GM18909 (cell line): Measurements from ENCODE around the gene IL33.

ENCODE experiments used
- ATAC-seq: cut with Tn5 transposase; IDR thresholded peaks from one replicate; pipeline ENCODE4 v1.9.1; 2021; ENCODE audit warnings: mild to moderate bottlenecking; ENCODE audit not compliant: unreplicated experiment, poor library complexity

Gene IL33

DNA sequence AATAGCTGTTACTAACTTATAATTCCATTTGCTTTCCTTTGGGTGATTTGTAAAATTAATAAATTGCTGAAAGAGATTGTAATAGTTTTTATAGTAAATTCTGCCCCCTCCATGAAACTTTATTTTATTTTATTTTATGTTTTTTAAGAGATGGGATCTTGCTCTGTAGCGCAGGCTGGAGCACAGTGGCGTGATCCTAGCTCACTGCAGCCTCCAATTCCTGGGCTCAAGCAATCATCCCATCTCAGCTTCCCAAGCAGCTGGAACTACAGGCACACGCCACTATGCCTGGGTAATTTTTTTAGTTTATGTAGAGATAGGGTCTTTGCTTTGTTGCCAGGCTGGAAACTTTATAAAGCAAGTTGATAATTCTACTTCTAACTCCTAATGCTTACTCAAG, 395 bp downstream of the IL33 start:
- ATAC-seq, result no peak

DNA sequence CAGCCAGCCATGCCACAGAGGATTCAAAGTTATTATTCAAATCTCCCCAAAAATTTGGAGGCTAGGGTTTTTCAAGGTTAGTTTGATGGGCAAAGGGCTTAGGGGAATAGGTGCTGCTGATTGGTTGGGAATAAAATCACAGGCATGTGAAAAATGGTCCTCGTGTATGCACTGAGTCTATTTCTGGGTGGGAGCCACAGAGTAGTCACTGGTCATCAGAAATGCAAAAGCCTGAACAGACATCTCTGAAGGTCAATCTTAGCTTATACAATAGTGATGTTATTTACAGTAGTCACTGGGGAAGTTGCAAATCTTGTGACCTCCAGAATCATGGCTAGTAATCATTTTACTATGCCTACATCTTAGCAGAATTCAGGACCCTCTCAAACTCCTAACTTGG, 1.3 kb downstream of the IL33 start:
- no peak for ATAC-seq

DNA sequence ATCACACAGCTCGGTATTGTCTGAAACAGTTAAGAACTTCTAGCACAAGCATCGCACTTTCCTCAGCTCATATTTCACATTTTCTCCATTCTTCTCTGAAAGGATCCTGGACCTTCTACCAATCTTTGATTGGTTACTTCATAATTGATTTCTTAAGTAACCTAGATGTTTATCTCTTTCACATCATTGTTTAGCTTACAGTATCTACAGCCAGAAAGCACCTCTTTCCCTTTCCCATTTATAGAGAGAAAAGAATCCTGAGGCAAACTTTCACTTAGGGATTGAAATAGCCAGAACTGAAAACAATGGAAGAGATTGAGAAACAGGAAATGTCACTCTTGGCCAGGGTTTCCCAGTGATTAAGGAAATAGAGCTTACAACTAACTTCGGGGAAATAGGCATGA, 2.5 kb downstream of the IL33 start:
- no peak for ATAC-seq

DNA sequence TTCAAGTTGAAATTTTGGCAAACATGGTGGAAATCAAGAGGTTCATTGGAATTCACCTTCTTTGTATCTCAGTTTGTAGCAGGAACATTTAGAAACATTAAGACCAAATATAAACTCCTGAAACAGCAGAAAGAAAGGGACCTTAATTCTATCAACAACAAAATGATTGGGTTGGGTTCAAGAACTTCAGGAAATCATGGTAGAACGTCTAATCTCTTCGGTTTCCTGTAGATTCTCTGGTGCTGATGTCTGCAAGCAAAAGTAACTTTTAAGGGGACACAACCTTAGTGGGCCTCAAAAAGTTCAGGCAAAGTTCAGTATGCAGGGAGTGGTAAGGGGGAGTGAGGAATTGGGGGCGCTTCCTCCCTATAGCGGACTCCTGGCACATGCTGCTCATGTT, 3.4 kb downstream of the IL33 start:
- no peak for ATAC-seq

DNA sequence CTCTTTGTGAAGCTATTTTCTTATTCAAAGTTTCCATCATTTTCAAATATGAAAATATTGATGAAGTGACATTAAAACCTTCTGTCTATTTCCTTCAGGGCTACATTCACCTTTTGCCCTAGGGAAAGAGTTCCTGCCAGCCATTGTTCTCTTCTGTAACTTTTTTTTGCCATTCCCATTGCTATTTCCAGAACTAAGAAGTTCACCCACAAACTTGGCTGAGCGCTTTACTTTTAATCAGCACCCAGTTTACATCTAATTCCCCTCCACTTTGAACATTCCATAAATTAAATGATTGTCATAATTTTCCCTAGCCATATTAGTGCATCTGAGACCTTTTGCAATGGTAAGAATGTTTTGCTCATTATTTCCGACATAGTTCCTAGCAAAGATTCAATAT, 4.4 kb downstream of the IL33 start:
- no peak for ATAC-seq

DNA sequence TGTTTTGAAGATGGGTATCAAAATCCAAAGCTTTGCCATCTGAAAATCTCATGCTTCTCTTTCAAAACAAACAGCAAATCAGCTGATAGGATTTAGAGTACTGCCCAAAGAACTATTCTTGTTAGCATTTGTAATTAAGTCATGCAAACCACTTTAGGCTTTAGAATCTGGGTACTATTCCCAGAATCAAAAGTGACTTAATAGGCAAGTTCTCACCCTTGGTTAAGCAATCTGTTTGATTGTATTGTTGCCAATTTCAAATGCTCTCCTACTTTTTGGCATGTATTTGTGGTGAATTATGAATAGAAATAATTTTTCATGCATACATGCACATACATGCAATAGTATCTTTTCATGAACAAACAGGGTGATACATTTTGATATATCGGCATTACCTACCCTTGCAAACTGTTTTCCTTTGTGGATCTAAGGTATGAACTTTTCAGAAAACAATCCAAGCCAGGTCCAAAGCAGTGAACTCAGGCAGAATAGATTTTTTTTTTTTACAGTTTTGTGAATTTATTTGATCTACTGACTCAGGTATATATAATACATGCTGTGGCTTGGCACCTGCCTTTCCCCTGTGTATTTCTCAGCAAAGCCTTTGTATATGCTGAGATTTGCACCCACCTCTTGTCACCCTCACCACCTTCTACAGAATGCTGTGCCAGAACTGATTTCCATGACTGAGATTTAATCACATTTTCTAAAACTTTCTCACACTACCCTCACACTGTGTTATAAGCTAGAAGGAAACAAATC, 9.0 kb downstream of the IL33 start:
- ATAC-seq, result no peak

DNA sequence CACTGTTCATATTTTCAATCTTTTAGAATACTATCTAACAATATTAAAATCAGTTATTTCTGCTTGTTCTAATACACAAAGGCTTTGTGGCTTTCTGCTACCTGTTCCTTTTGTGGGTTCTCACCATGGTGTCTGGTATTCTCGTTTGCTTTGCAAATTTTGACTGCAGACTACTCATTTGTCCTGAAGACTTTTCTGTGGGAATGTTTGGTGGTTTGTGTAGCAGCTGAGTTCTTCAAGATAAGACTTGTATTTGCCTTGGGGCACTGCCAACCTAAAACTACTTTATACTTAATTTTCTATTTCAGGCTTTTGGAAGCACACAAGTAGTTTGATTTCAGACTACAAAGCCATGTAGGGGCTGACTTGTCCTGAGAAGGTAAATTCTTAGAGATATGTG, 11.1 kb downstream of the IL33 start:
- ATAC-seq, result no peak

DNA sequence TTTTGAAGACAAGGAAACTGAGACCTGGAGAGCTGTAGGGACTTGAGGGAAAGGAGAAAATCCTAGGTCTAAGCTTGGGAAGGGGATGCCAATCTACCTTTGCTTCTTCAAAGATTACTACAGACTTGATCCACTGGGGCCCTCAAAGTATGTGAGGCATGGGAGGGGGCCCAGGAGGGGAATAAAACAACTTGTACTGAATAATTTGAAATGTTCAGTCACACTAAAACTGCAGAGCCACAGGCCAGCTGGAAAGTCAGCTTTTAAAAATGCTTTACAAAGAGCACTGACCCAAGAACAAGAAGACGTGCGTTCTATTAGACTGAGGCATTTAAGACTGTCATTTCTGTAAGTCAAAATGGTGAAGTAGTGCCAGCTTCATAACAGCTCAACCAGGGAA, 13.6 kb downstream of the IL33 start:
- no peak for ATAC-seq

DNA sequence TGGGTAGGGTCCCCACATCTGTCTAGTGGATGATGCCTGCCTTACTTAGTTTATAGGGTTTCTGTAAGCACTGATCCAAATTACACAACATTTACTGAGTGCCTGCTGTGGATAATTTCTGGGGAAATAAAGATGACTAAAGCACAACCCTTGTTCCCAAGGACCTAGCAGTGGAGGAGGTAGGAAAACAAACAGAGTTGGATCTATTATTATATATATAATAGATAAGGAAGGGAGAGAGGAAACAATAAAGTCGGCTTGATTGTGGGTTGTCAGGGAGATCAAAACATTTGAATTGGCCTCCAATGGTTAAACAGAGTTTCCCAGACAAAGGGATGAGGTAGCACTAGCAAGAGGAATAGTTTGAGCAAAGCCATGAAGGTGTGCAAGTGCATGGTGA, 14.0 kb downstream of the IL33 start:
- ATAC-seq, result no peak

DNA sequence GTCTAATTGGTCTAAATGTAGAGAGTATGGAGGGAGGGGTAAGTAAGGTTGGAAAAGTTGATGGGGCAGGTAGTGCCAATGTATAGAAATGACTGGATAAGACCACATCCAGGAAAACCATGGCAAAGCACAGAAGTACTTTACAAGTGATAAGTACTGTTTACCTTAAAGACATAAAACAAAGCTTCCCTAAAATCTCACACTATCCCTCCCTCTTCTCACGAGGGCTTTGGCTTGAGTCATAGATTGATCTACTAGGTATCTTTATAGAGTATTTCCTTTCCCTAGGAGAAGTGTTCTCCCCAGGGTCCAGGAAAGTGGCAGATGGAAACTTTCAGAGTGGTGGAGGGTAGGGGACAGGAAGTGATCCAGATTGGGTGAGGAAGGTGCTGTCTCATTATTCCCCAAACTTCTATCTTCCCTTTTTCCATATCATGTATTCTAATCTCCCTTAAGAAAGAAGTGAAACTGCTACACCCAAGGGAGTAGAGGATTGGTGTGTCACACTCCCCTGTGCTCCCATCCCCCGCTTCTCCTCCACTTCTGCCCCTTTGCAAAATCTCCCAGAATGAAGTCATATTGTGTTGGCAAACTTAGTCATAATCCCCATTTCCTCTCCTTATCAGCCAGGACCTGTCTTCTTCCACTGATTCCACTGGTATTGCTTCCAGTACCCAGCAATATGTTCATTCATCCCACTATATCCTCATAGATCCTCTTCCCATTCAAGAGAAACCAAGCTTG, 14.6 kb downstream of the IL33 start:
- no peak for ATAC-seq

DNA sequence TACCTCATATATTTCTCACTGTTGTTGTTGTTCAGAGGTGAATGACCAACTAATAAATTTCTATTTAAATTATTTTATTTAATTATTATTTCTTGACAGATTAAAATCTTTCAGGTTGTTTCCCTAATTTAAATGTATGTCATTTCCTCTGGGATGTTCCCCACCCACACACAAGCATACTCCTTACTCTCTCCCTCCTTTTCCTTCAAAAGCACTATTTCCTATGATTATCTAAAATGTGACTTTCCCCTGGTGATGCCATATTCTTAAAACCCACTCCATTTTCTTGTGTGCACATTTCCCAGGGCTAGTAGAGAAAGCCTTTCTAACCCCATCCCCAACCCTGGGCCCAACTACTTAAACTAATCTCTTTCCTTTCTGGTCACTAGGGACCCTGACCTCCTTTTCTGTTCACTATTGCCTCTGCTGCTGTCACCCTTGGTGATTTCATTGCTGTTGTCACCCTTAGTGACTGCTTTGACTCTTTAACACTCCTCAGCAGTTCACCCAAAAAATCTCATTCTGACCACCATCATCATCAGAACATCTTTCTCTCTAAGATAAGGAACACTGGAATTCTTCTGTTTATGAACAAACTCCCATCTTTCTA, 16.8 kb downstream of the IL33 start:
- ATAC-seq, result no peak

DNA sequence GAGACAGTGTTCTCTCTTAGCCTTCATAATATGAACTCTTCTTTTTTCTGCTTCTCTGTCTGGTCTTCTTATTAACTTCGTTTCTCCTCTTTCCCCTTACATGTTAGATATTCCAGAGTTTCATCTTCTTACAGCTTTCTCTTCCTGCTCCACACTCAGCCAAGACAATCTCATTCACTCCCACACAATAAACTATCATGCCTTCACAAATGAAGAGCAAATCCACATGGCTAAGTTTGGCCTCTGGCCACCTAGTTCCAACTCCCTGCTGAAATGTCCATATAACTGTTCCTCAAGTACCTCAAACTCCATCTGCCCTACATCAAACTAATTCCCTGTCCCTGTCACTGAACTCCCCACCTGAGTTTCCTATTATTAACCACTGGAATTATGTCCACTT, 18.4 kb downstream of the IL33 start:
- no peak for ATAC-seq

DNA sequence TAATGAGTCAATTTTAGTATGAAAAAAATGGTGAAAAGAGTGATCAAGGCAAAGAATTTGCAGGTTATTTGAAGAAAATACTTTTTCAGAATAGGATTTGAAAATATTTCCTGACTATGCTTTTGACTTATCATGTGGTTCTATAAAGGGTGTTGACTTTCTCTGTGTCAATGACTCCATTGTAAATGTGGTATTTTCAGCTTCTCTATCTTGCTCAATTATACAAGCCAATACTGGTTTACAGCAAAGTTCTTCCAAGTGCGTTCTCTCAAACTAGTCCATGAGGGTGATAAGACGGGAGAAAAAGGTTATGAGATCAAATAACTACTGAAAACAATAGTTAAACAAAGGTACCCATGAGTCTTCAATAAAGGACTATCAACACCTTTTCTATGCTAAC, 21.7 kb downstream of the IL33 start:
- no peak for ATAC-seq

DNA sequence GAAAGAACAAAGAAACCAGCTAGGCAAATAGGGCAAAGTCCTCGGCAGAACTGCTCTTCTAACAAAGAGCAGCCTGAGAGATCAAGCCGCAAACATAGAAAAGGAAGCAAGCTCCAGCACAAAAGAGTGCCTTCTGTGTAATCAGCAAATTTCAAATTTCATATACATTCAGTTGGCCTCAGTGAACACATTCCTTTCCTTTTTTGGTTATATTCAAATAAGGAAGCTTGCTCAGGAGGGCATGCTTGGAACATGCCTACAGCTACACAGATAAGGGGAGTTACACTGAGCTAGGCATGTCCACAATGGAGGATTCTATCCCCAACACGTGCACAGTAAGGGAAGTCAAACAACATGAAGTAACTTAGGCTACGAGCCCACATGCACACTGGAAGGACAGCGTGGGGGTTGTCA, 23.4 kb downstream of the IL33 start:
- no peak for ATAC-seq

DNA sequence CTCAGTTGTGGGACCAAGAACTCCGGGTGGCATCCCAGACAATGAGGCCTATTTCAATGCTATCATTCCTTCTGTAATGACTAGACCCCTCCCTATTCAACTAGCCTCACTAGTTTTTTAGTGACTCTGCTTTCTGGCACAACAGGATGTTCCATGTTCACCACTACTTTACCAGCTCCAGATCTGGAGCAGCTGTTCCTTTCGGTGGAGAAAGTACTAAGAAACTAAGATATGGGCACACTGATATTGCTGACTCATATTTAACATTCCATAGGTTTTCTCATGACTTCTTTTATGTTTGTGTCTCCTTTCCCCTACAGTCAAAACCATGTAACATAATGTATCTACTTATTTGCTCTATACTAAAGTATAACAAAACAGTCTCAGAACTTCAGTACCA, 24.1 kb downstream of the IL33 start:
- ATAC-seq, result no peak

DNA sequence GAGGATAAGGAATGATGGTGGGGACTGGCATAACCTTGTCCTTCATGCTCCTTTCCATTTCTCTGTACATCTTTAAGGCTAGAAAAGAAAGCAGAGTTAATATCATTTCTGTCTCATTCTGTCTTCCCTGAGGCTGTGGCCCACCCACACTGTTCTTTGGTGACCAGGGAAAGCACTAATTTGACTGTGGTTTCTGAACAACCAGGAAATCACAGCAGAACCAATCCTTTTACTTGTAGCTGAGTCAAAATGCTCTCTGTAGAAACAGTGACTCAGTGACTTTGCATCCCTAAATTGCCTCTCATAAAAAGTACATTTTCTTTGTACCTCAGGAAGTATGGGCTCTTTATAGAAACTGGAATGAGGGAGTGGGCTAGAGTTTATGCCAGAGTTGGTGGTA, 28.1 kb downstream of the IL33 start:
- ATAC-seq, result peak; percentile 91

DNA sequence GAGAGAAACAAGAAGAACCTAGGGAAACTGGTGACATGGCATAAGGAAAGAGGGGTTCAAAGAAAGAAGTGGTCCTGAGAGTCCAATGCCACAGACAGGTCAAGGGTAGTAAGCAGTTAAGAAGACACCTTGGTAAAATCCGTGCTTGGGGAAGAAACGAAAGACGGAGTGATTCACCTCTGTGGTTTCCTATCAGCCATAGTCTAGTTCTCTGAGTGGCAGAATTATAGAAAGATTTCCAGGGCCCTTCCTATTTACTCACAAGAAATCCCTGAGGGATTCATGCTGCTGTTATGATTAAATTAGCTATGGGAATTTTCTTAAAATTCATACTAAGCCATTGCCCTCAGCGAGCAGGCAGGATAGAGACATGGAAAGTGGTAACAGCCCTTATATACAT, 31.7 kb downstream of the IL33 start:
- no peak for ATAC-seq

DNA sequence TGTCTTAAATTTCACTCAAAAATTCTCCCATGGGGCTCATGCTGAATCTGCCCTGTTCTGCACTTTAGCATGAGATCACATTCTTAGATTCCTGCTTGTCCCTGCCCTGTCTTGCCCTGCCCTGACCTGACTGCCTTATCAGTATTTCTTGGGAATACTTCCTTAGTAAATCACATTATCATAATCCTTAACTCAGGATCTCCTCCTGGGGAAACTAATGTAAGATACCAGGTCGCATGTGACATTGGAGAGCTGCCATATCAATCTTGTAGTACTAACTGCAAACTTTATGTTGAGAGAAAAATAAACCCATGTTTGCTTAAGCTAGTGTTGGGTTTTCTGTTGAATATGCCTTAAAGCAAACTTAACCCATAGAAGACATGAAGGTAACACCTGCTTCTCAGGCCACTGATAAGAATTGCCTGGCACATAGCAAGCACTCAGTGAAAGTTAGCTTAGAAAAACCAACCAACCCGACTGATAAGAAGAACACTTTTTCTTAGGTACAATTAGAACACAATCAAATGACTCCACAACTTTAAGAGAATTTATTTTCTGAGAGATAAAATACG, 53.3 kb downstream of the IL33 start:
- no peak for ATAC-seq

DNA sequence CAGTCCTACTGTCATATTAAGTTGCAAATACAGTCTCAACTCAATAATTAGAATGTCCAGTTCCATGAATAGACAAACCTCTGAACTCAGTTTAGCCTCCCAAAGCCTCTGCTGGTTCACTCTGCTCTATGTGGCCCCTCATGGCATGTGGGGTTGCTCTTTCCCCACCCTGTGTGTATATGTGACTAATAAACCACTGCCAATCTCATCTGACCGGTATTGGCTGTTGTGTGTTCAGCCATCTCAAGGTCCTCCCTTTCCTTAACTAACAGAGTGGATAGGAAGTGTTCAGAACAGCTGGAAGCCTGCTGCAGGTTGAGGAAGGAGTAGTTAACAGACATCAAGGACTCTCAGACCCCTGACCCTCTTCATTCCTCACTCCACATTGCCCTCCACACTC, 55.3 kb downstream of the IL33 start:
- no peak for ATAC-seq

DNA sequence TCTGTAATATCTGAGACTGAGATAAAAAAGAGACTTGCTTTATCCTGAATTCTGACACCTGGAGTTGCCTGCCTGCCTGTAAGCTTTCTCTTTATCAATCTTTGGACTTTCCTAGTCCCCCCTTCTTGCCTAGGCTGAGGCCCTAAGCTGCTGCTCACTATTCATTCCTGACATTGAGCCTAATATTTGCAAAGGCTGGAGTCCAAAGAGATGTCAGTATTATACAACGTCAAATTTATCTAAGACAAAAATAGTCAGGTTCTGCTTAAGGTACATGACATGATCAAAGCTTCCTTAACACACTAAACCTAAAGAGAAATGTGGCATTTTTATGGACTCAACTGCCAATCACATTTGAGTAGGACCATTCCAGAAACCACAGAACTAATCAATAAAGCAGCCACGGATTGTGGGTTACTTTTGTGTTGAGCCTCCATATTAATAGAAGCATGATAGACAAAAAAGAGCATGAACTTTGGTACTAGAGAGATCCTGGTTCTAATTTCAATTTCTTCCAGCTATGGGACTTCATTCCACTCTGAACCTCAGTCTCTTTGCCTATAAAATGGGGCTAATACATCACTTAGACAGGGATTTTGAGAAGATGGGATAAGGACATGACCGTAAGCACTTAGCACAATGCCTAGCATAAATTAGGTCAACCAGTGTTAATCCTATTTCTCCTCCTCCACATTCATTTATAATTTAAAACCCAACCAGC, 56.1 kb downstream of the IL33 start:
- no peak for ATAC-seq

DNA sequence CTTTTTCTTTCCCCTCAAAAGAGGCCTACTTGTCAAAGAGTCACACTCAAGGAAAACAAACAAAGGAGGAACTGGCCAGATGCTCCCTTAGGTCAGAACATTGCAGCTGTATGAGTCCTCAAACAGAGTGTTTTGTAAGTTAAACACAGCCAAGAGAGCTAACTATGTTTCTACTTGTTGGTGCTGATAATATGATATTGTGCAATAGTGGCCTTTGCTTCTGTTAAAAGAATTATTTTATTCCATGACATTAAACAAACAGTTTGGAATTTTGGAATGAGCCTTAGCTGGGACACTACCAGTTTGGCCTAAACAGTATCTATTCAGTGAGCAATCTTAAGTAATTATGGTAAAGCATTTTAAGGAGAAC, 56.6 kb downstream of the IL33 start:
- ATAC-seq, result no peak
